Esophagus squamous epithelium (tissue), 4 donors: ENCODE measurements around the gene CD40.

Source experiments
- POLR2A ChIP-seq, 4 donors: fragments of 450-650 bp; IDR thresholded peaks; one replicate each; pipeline ENCODE4 v1.6.1; 2017; ENCODE audit warnings: antibody characterized with exemption in 4 of 4, mild to moderate bottlenecking in 4 of 4, moderate library complexity in 3 of 4
- TF ChIP-seq, protein P1 (sequence below), 6 experiments: fragments of 450-650 bp in 4 of 6; fragments of 200-600 bp in 2 of 6; sonication (generic) in 2 of 6; IDR thresholded peaks; one replicate each; pipeline ENCODE4 v1.5.1; 2016 to 2019; ENCODE audit warnings: antibody characterized with exemption in 6 of 6, mild to moderate bottlenecking in 4 of 6, moderate library complexity in 4 of 6

DNA sequence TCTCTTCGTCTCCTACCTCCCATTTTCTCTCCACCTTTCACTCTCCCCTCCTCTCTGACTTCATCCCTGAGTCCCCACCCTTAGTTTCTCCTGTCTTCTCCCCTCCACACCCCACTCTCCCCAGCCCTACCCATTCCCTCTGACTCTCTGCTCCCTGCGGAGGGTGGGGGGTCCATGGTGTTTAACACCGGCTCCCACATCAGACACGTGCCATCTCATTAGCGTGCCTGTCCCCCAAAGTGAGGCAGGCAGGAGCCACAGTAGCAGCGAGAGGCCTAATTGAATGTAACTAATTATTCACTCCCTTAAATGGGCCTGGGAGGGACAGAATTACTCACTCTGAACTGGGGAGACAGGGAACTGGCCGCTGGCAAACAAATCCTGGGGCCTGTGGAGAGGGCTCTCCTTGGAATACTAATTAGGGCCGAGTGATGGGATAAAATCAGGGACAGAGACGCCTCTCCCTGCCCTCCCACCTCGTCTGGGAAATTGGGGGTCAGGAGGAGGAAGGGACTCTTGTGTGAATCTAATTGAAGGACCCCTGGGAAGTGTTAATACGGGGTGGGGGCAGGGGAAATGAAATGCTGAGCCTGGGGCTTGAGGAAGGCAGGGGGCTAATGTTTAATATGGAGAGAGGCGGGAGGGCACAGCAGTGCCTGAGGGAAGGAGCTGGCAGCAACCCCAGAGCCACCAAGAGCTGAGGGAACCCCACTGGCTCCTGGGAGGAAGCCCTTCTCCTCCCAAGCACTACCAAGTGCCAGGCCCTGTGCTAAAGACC lies 17.9 kb downstream of the CD40 start:
- TF ChIP-seq, protein P1, sequence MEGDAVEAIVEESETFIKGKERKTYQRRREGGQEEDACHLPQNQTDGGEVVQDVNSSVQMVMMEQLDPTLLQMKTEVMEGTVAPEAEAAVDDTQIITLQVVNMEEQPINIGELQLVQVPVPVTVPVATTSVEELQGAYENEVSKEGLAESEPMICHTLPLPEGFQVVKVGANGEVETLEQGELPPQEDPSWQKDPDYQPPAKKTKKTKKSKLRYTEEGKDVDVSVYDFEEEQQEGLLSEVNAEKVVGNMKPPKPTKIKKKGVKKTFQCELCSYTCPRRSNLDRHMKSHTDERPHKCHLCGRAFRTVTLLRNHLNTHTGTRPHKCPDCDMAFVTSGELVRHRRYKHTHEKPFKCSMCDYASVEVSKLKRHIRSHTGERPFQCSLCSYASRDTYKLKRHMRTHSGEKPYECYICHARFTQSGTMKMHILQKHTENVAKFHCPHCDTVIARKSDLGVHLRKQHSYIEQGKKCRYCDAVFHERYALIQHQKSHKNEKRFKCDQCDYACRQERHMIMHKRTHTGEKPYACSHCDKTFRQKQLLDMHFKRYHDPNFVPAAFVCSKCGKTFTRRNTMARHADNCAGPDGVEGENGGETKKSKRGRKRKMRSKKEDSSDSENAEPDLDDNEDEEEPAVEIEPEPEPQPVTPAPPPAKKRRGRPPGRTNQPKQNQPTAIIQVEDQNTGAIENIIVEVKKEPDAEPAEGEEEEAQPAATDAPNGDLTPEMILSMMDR (IDR thresholded peaks at IDR 0.05): no peak
- TF ChIP-seq POLR2A (IDR thresholded peaks at IDR 0.05): no peak
